GM12892 (cell line): Measurements from ENCODE around the gene CSNK2A1.

ENCODE experiments used
- POLR2A ChIP-seq: IDR thresholded peaks from 2 replicates; pipeline ENCODE4 v1.6.1; 2011; ENCODE audit warnings: low read depth, low read length, control low read depth
- POLR2AphosphoS5 ChIP-seq: IDR thresholded peaks from 2 replicates; pipeline ENCODE4 v1.6.1; 2011; ENCODE audit warnings: low read depth, low read length, control low read depth

- no peak for TF ChIP-seq POLR2AphosphoS5
- no peak for TF ChIP-seq POLR2A
Observed at GRCh38 chr20:521860-522259, 21.7 kb downstream of the CSNK2A1 start.
